HG03095 (cell line): ENCODE results near the gene SLC9C1.

ENCODE experiments used
- ATAC-seq: cut with Tn5 transposase; IDR thresholded peaks from one replicate; pipeline ENCODE4 v1.9.1; 2021; ENCODE audit warnings: moderate library complexity; ENCODE audit not compliant: unreplicated experiment

Gene SLC9C1

DNA sequence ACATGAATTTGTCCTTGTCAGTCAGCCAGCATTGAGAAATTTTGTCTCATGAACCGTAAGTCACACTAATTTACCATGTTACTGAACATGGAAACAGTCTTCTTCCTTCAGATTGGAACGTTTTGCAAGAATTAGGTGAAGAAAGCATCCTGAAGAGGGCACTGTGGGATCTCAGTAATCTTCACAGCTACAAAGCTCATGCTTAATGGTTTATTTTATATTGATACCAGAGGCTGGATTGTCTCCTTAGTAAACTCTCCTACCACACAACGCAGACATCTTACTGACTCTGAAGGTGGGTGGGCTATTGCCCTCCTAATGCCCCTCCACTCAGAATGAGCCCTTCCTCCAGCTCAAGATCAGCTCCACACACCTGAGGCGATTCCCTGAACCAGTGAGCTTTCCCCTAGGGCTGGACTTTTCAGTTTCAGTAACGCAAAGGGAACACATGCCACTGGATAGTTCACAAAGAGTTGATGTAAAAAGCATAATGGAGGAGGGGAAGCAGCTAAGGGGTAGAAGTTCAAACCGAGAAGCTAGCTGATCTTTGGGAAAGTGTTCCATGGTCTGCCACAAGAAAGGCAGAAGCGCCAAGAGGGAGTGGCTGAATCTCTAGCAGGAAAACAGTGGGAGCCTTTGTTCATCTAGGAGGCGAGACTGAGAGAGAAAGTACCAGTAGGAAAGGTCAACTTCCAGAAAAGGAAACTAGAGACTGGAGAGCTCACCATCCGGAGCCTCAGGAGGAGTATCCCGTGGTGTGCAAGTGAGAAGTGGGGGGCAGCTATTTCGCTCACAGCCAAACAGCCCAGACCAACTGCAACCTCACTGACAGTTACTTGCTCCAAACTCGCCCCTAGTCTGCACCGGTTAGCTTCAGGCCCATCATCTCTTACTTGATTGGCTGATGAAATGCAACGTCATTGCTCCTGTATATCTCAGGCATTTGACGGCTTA lies at the start of gene SLC9C1:
SLC9C1 (minus strand) TSS at position 849 of the 954 bp plus-strand sequence. CDS start 7,425 bp downstream, outside the sequence.
- ATAC-seq: peak; percentile 55

DNA sequence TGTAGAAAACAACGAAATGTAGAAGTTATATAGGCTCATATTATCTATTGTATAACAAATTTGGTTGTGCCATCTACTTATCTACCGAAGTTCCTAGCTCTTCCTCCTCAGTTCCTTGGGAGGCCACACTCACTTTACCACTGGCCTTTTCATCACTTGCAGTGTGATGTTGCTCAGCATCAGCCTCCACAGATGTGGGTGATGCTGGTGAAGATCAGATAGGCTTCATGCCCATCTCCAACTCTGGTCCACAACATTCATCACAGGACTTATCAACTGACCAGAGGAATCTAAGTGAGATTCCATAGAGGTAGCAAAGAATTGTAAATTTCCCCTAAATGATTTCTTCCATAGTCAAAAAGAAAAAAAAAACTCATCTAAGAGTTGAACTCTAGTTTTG lies 47.4 kb upstream of the SLC9C1 start:
- no peak for ATAC-seq

DNA sequence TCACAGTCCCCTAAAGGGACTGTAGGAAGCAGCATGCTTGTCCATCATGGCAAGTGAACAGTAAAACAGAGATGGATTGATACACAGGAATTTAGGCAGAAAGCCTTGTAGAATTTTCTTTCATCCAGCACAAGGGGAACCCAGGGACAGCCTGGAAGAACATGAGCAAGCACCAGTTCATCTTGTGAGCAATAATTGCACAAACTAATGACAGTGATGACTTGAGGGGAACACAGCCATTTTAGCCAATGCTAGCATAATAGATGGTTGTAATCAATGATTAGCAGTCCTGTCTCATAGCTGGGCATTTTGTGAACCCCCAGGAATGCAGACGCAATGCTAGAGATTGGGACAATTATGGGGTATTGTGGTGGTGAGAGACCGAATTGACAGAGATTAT lies 45.6 kb upstream of the SLC9C1 start:
- ATAC-seq: no peak

DNA sequence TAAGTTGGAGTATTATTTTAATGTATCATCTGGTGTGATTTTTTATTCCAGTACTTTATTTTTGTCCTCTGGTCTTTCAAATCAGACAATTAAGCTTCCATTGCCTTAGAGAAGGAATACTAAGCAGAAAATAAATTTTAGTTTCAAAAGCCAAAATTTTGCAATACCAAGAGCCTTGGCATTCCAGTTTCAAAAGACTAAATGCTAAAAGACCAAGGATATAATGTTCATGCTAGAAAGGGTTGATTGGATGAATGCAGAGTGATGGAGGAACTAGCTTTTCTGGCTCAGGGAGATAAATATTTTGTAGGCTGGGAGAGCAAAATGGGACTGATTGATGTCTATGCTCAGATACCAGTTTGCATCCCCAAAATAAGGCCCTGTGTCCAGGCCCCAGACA lies 45.1 kb upstream of the SLC9C1 start:
- no peak for ATAC-seq

DNA sequence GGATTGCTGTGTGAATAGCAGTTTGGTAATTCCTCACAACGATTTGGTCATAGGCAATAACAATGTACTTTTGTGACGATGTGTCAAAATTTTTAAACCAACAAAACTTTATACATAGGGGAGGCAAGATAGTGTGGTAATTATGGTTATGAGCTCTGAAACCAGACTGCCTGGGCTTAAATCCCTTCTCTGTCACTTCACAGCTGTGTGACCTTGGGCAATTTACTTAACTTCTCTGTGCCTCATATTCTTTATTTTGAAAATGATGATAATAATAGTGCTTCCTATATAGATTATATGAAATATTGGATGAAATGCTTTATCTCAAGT lies 44.7 kb upstream of the SLC9C1 start:
- ATAC-seq: no peak

DNA sequence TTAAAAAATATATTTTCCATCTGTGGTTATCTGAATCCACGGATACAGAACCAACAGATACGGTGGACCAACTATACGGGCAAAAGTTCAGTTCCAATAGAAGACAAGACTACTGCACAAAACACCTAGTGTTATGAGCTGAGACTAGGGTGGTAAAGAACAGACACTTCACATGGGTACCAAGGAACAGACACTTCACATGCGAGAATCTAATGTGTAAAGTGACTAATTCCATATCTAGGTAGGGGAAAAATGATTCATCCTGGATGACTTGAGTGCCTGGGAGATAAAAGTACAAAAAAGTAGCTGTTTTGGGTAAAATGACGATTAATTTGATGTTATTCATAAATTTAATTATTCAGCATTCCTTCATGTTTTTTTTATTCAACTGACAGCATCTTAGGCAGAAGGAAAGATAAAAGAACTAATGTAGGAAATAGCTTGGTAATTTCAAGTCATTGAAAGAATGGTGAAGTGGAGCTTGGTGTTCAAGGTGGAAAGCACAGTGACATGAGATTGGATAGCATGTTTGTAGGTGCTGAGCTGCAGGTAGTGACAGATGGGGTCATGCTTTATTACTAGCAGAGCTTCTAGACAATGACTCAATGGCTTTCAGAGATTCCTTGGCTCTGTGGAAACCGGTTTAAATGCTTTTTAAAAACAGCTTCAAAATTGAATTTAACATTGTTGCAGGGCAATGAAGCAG lies 44.2 kb upstream of the SLC9C1 start:
- ATAC-seq: no peak

DNA sequence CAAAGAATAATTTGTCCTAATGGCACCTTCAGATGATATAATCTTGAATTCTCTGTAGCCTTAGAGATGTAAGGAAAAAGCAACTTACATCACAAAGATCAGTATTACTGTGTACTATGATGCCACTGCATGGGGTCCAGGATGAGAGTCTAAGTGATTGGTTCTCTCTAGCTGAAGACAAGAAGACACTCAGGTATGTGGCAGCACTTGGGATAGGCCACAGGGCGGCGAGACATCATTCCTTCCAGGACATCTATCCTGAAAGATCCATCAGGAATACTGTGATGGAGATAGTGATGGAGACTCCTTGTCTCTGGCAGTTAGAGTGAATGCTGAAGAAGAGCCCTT lies 41.4 kb upstream of the SLC9C1 start:
- no peak for ATAC-seq

DNA sequence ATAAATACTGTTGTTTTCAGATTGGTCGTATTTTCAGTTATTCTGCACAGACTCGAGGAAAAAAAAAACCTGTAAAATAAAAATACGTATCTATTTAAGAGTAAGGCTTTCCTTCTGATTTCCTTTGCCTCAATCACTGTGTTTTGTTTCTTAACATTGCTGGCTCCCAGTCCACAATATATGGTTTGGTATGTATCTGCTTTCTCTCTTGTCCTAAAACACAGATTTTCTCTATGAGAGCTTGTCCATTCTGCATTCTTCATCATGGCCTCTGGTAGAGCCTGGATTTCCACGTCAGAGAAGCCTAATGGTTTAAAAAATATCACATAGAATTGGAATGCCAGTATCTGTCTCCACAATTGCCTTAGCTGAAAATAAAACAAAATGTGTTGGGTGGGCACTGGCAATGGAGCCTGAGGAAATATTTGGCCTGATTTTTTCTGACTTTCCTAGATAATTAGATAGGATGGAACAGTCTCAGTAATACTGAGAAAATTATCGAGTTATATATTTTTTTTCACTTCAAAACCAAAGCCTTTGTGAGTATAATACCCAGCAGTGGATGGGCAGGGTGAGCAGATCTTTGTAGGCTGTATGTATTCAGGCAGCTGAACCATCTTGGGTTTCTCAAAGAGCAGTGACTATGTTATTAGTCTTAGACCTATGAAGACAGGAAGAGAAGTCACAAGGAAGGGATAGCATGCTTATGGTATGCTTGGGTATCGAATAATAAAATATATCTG lies 40.8 kb upstream of the SLC9C1 start:
- ATAC-seq: no peak

DNA sequence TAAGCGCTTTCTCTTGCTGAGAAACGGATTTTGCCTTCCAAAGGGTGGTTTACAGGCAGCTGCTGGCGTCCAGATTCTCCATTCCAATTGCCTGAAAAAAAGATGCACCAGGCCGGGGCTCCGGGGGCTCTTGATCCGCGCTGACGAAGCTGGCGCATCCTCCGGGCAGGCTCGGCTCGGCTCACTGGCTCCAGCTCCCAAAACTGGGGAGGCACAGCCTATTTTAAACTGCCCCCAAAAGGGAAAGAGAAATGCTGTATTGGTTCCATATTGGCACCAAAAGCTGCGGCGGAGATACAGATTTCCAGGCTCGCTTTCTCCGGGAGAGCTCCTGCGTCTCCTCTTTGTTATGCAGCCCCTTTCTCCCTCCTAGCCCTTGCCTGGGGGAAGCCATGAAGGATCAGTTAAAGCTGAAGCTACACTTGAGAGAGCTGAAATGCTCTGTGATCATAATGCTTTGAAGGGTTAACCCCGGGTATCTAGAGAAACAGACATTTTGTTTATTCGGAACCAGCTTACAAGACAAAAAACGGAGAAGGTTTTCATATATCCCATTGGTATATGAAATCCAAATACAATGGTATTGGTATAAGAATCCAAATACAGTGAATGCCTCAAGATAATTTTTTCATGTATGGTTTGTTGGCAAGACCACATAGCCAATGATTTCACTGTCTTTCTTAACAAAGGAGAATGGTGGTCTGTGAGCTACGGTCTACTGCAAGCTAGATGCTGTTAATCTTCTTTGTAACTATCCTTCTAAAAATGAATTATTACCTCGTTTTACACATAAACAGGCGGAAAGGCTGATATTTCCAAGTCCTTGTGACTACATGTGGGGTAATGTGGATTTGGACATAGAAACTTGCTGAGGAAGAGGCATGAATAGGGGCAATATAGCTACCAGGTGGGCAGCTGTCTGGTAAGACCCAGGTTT lies 39.6 kb upstream of the SLC9C1 start:
- ATAC-seq: peak; percentile 28

DNA sequence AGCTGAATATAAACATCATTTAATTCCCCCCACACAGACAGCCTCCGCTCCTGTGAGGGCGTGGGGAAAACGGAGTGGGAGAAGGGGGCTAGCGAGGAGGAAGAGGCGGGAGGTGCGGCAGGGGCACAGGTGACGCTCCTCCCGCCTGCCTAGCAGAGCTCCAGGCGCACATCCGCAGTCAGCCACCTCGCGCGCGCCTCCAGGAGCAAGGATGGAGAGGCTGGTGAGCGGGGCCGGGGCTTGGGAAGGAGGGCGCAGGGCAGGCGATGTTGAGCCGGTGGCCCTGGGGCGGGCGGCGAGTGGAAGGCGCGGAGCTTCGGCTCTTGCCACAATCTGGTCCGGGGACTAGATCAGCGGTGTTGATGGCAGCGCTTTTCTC lies 39.0 kb upstream of the SLC9C1 start, which contains the start of gene CD200:
CD200 (plus strand) TSS at position 155 of the 379 bp plus-strand sequence; CDS start at position 212, 57 bp downstream.
- ATAC-seq: peak; percentile 69

DNA sequence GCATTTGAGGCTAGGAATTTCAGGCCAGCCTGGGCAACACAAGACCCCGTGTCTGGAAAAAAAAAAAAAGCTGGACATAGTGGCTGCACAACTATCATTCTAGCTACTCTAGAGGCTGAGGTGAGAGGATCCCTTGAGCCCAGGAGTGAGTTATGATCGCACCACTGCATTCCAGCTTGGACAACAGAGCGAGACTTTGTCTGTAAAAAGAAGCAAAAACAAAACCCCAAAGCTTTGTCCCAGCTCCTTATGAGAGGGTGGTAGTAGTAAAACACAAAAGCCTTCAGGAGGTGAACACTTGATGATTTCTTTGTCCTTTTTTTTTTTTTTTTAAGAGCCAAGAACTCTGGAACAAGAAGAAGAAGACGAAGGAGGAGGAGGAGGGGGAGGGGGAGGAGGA lies 37.8 kb upstream of the SLC9C1 start:
- no peak for ATAC-seq

DNA sequence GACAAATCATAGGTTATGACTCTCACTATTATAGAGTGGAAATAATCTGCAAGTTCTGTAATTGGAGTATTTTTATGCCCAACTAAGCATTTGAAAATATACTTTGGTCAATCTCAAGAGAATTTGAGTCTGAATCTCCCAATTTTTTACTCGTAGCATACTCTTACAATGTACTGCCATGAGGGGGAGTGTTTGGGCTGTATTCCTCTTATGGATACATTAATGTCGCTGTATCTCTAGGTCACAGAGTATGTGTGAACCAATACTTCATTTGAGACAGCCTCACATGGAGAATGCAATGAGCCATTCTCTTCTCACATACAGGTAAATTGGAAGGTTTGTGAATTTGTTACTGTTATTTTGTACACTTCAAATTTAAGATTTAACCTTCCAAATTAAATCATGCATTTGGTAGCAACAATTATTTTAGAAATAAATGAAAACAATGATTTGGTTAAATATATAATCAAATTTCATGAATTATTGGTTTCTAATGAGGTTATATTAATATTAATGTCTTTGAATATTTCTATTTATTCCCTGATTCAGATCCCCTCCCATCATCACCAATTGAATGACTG lies 33.4 kb upstream of the SLC9C1 start:
- peak; percentile 96 for ATAC-seq

DNA sequence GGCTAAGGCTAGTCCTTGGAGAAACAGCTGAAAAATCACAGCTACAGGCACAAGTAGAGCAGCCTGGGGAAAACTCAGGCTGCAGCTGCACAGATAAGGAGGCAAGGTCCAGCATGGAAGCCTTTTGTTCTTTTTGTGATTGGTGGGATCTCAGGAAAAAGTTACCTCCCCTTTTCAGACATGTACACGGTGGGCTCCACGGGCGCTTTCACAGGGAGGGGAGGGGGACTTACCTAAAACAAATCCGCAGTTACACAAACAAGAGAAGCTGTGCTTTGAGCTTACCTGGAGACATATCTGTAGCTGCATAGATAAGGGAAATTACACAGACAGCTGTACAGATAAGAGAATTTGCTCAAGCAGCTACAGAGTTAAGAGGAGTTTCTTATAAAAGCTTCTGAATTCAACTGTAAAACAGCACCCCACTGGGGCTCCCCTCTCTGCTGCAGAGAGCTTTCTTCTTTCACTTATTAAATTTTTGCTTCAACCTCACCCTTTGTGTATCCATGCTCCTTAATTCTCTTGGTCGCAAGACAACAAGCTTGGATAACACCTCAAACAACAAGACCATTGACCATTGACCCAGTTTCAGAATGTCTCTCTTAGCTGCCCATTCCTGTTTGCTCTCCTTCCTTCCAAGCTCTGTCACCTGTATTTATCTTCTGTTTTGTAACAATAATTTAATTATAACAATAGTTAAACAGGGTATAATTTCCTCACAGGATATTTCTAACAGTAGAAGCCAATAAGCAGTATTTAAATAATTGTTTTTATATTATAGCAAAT lies 28.0 kb upstream of the SLC9C1 start:
- ATAC-seq: no peak

DNA sequence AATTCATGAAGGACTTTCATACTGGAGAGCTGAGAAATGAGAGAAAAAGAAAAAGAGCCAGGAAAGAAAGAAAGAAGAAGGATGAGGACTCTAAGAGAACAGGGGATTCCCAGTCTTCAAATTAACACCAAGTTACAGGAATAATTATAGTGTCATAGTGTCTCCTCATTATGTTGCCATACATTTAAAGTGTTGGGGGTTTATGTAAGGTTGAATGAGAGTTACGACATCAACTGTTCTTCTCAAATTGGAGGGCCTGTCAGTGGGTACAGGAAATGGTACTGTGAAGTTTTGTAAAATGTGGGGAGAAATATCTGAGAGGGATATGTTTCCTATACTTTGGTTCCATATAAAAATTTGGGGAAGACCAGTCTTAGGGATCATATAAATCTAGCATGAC lies 26.7 kb upstream of the SLC9C1 start:
- no peak for ATAC-seq

DNA sequence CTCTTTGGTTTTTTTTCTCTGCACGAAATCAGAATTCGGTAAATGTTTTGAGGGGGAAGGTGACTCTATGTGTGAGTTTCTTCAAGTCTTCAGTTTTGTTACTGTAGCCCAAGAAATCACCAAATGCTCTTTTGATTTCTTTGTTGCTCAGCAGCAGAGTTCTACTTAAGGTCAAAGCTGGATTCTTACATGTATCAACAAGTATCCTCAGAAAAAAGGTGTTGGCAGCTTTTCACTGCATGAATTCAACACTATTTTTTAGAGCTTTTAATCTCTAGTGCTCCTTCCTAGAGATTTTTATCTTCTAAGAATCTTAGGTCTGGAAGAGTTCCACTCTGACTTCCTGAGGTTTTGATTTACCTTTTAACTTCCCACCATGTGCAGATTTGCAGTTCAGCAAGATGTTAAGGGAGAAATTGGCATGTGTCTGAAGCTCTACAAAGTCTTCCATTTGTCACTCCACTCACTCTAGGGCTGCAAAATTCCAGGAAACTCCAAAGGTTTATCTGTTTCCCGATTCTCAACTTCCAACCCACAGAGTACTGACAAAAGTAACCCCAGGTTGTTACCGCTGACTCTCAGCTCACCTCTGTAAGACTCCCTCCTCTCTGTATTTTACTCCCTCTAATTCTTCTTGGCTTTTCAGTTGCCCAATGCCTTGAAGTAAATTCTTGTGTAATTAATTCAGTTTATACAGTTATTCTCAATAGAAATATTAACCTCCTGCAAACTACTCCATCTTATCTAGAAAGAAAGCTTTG lies 25.7 kb upstream of the SLC9C1 start:
- no peak for ATAC-seq

DNA sequence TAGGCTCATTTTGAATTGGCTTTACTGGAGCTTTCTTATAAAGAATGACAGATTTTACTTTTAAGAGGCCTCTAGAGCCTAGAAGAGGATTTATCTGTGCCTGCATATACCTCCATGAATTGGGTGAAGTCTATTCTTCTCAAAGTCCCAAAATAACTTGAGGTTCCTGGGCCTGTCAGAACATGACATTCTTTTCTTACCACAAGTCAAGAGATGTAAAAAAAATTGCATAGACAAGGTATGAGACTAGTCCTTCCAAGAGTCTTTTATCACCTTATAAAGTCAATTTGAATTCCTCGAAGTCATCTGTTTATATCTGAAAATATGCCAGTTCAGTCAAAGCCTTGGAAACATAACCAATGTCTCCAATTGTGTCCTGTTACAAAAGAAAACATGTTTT lies 21.8 kb upstream of the SLC9C1 start:
- no peak for ATAC-seq

DNA sequence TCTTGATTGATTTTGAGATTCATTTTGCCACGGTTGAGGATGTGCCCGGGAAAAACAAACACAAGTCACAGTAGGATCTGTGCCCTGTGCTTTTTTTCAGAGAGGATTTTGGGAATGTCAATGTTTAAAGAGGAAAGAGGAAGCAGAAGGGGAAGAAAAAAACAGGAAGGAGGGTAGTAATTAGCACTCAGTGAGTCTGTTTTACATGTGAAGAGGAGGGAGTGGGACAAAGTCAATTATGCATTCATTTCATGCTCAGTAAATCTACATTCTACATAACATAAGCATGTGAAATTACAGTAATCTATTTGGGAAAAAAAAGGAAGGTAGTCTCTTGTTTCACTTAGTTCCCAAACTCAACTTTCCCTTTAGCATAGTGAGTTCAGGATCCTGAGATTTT lies 20.6 kb upstream of the SLC9C1 start:
- no peak for ATAC-seq

DNA sequence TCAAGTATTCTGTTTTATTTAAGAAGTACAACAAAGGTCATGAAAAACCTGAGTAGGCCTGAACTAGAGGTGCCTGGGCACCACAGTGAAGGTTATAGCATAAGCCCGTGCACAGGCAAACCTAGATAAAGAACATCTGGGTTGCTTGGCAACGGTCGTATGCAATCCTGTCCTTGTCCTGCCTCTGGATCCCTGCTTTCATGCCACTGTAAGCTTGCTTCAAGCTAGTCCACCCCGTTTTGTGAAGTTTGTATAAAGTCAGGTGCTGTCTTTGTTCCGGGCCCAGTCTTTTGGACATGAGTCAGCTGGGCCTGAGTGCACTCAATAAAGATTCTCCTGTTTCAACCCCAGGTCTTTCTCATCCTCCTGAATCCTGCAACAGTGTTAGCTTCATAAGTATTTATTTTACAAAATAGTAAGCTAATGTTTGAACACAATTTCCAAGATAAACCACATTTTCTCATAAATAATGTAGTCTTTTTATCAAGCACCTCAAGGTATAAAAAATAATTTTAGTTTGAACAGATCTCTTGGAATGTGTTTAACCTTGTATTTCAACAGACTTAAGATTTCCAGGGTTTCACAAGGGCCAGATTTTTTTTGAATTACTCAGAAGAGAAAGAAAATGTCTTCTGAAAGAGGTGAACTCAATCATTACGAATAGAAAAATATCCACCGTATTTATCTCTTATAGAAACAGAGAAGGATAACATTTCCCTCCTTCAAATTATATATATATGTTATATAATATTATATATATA lies 14.3 kb upstream of the SLC9C1 start:
- no peak for ATAC-seq
